Left ventricle myocardium superior (tissue), 1 donor: ENCODE measurements around the gene BDNF. TPM values are rescaled to one million over a fixed set of nuclear protein-coding genes. Genes with fewer than 3 reads are reported as not detected.

Source experiments
- ATAC-seq: fragments of 200-7000 bp; cut with Tn5 transposase; one replicate; pipeline ENCODE4 v1.9.1; 2020; ENCODE audit warnings: mild to moderate bottlenecking, moderate library complexity
- DNase-seq: peaks from one replicate; pipeline ENCODE4 v3.0.0-alpha.2; 2020
- intact Hi-C: fragments of 100-400 bp; cut with micrococcal nuclease; formaldehyde crosslinking; loops from one replicate; pipeline ENCODE4 v1.11.0; 2022
- total RNA-seq: library from RNA; stranded (reverse); fragmentation: NEBNext Ultra II Directional; extraction: Animal tissue kit (Norgen Biotek cat#: 25700); gene quantifications from one replicate; pipeline ENCODE4 v1.2.1, GENCODE V29; 2021
- donor health status: DM: no; HTN: yes; CAD: no; lungs with severe emphysema.

BDNF gene
- total RNA-seq, 1 donor from 2014 or later = 2.4 TPM

DNA sequence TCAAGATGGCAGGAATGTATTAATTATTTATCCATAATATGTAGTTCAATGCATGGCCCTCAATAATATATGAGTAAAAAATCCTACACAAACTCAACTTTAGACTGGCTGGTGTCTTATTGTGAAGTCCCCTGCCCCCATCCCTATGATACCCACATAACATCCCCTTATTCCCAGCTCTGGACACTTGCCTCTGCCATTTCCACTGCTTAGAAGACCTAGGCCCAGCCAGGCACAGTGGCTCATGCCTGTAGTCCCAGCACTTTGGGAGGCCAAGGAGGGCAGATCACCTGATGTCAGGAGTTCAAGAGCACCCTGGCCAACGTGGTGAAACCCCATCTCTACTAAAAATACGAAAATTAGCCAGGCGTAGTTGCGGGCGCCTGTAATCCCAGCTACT lies 84.4 kb downstream of the BDNF start:
- no peak for ATAC-seq
- intact Hi-C loops = no loop called here
- DNase-seq = no peak

DNA sequence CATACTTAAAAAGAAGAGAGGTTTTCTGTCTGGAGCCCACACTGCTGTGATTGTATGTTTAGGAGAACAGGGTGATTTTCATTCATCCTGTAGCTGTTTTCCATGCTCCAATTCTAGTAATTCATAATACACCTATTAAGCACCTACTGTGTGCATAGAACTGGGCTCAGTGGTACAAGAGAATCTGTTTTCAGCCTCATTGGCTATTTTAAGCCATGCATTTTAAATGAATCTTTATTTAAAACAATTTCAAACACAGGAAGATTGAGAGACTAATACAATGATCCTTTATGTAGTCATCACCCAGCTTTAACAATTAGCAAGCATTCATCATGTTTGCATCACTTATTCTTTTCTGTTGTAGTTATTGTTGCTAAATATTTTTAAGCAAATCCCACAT lies 86.2 kb downstream of the BDNF start:
- DNase-seq = no peak
- ATAC-seq = no peak
- intact Hi-C loops = no loop called here

GRCh38 chr11:27612932-27613880 lies 87.0 kb downstream of the BDNF start:
- ATAC-seq (no peak), DNase-seq (no peak)
- intact Hi-C loops = no loop called here

DNA sequence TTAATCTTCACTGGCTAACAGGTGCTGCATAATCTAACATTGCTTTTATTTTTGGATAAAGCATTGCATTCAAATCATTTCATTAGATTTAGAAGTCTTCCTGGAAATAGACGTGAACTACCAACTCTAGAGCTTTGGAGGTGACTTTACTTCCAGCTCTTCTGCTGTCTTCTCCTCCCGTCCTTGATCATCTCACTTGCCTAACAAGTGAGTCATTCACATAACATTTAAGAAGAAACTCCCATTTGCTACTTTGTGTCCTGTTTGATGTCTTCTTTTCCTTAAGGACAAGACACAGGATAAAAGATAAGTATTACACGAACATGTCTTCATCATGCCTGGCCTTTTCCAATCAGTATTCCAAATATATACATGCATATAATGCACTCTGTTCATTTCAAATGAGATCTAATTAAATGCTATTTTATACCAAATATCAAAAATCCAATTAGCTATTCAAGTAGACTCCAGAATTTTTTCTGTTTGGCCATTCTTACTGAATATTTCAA lies 88.3 kb downstream of the BDNF start:
- intact Hi-C loops = no loop called here
- ATAC-seq (no peak), DNase-seq (no peak)

- intact Hi-C loops = no loop called here
- no peak for ATAC-seq
- DNase-seq = no peak
Observed at GRCh38 chr11:27611390-27611789, 88.9 kb downstream of the BDNF start.

DNA sequence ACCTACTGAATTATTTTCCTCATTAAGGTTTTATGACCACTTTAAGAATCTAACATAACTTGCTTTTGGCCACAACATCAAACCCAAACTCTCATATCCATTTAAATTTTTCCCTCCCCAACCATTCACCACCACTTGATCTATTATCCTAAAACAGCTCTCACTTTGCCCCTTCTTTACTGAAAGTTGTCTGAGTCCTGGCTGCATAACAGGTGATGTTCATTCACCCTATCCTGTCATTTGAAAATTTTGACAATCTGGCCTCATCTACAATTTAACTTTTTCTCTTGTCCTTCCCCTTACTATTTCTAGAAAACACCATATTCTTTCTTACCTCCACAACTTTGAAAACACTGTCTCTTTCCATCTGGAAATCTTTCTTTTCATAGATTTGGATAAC lies 89.3 kb downstream of the BDNF start:
- ATAC-seq (no peak), DNase-seq (no peak)
- intact Hi-C loops = no loop called here

DNA sequence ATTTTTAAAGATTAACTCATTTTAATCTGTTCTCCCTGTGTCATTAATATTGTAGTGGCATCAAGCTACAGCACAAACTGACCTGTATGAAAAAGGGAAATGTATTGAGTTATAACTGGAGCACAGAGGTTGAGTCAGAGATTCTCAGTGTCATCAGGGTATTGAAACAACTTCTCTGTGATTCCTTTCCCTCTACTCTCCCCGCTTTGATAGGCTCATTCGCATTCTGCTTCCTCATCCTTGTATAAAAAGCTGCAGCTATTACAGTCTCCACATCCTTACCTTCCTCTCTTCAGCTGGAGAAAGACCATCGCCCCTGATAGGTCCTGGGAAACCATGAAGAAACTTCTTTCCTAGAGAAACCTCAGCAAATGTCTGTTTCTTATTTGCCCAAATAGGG lies 90.0 kb downstream of the BDNF start:
- intact Hi-C loops = no loop called here
- ATAC-seq (no peak), DNase-seq (no peak)

- no peak for ATAC-seq
- intact Hi-C loops = no loop called here
- DNase-seq = no peak
Observed at GRCh38 chr11:27608951-27609350, 91.3 kb downstream of the BDNF start.

- intact Hi-C loops = no loop called here
- ATAC-seq (no peak), DNase-seq (no peak)
Observed at GRCh38 chr11:27605422-27605821, 94.8 kb downstream of the BDNF start.

Other genes starting within 250 kb of the BDNF start
- gene LGR4, start 227.7 kb downstream of the BDNF start, total RNA-seq = 43.5 TPM
- 18.3 TPM for gene LIN7C, start 193.7 kb downstream of the BDNF start, total RNA-seq